HG03432 (cell line): Measurements from ENCODE around the gene UGT1A3.

ENCODE experiments used
- ATAC-seq: cut with Tn5 transposase; IDR thresholded peaks from one replicate; pipeline ENCODE4 v1.9.1; 2021; ENCODE audit warnings: mild to moderate bottlenecking, moderate library complexity; ENCODE audit not compliant: unreplicated experiment

The UGT1A3 gene

DNA sequence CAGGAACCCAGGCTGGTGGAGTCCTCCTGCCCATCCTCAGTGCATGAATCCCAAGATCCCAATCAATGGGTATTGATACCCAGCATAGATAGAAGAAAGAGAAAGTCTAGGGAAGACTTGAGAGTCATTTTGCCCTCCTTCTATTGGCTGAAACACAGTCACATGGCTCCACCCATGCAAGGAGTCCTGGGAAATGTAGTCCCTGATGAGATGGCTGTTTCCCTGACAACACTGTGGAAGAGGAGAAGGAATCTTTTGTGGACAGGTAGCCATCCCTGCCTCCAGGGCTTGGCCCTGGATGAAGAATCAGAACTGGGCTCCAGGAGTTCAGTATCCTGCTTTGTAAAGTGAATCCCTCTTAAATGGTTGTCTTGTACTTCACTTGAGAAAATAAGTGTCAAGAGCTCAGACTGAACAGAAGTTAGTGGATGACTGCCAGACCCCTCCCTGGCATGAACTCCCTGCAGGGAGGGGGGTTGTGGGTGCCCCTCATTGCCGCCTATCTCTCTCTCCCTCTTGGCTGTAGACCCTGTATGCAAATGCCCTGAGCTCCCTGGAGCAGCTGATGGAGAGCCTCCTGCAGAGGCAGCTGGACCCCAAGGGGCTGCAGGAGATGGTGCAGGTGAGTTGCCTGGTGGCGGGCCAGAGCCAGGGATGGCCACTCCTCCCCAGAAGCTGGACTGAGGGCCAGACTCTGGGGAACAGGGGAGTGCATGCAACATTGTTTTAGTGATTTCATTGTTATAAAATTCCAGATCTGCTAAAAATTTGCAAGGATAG, 85.4 kb downstream of the UGT1A3 start:
- ATAC-seq: no peak

DNA sequence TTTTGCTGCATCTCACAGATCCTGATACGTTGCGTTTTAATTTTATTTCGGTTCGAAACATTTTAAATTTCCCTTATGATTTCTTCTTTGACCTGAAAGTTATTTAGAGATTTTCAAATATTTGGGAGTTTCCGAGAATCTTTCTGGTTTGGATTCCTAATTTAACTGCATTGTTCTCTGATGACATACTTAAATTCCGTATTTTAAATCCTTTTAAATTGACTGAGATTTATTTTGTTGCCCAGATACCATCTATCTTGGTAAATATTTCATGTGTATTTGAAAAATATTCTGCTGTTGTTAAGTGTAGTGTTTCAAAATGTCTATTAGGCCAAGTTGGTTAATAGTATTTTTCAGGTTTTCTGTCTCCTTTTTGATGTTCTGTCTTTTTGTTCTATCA, 87.0 kb downstream of the UGT1A3 start:
- ATAC-seq: no peak

DNA sequence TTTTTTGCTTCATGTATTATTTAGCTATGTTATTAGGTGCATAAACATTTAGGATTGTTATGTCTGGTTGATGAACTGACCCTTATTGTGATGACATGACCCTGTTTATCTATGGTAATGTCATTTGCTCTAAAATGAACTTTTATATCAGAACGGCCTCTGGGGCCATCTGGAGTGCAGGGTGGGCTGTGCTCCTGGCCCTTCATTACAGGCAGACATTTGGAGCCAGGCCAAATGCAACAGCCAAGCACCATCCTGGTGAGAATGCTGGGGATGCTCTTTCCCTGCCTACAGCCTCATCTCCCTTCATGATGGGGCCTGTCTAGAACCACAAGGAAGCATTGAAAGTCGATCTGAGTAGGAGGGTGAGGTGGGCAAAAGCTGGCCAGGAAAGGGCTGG, 87.5 kb downstream of the UGT1A3 start:
- no peak for ATAC-seq

DNA sequence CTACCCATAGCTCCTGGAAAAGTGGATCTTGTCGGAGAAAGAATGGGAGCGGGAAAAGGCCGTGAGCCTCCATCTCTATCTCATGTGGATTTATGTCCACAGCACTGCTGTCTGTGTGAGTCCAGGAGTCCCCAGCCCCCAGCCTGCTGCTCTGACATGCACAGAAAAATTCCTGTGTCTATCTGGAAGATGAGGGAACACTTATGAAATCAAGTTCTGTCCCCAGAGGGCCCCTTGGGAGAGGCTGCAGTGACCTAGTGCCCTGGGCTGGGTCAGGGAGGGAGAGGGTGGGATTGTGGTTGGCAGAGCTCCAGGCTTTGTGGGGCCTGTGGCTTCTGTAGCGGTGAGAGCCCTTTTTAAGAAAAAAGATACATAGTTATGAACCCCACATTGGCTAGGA, 87.9 kb downstream of the UGT1A3 start:
- ATAC-seq: no peak

DNA sequence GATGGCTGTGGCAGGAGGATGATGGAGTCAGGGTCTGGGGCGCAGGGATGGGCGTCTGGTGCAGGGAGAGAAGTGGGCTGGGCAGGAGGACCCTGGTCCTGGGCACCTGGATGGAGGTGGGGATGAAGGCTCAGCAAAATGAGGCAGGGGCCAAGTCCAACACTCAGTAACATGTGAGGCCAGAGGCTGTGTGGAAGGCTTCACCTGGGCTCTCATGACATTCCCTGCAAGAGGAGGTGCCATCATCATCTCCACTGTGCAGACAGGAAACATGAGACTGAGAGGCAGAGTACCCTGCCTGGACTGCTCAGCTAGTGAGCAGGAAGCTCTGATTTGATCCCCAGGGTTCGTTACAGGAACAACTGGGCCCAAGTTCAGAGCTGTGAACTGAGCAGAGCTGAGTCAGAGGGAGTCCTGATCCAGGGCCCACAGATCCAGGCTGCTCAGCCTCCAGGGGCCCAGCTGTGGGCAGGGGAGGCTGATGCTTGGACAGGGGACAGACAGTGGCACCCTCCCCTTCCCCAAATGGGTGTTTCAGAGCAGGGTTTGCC, 88.6 kb downstream of the UGT1A3 start:
- ATAC-seq: no peak

DNA sequence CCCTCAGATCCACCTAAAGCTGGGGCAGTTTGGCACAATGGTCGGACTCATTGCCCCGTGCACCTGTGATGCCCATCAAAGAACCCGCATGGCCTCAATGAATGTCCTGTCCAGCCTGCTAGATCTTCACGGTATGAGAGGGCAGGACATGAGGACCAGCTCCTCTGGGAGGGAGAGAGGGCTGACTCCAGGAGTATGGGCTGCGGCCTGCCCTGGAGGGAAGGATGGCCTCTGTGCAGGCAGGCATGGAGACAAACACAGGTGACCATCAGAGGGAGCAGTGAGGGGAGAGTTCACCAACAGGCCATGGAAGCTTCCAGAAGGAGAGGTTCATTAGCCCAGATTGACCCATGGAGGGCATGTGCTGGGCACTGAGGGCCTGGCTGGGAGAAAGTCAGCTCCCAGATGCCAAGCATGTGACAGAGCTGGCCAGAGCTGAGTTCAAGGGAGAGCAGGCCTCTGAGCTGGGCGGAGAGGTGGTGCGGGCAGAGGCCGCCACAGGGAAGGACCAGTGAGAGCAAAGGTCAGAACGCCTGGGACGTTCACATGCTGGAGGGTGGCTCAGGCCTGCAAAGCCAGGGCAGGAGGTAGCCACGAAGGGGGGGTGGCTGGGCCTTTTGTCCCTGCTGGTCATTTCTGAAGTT, 89.3 kb downstream of the UGT1A3 start:
- ATAC-seq: no peak

DNA sequence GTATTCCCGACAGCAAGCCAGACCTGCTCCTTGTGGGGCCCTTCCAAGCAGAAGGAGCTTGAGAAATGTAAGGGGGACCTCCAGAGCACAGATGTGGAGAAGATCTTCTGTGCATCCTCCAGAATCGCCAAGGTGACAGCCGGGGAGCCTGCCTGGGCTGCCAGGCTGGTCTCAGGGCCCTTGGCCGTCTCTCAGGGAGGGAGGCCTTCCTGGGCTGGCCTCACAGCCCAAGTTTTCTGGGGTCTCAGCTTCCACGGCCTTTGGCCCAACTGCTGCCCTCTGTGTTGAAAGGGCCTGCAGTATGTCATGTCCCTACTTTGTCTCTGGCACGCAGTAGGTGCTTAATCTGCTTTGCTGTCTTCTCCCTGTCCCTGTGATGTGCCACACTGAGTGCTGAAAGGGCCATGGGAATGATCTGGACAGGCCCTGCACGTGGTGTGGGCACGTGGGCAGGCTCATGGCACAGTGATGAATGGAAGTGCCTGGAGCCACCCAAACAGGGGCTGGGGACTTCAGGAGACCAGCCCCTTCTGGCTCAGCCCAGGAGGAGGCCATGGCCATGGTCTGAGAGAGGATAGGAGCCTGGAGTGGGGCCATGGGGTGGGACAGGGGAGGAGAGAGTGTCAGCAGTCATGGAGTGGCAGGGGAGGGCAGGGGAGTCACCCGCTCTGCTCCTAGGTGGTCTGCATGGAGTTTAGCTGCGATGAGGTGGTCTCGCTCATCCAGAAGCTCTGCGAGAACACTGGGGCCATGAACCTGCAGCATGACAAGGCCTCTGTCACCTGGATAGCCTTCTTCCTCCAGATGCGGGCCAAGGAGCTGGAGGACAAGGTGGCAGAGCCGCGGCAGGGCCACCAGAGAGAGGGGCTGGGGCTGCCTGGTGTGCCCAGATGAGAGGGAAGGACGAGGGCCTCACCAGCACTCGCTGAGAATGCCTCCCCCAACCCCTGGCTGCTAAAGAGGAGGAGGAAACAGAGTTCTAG, 90.1 kb downstream of the UGT1A3 start:
- no peak for ATAC-seq

DNA sequence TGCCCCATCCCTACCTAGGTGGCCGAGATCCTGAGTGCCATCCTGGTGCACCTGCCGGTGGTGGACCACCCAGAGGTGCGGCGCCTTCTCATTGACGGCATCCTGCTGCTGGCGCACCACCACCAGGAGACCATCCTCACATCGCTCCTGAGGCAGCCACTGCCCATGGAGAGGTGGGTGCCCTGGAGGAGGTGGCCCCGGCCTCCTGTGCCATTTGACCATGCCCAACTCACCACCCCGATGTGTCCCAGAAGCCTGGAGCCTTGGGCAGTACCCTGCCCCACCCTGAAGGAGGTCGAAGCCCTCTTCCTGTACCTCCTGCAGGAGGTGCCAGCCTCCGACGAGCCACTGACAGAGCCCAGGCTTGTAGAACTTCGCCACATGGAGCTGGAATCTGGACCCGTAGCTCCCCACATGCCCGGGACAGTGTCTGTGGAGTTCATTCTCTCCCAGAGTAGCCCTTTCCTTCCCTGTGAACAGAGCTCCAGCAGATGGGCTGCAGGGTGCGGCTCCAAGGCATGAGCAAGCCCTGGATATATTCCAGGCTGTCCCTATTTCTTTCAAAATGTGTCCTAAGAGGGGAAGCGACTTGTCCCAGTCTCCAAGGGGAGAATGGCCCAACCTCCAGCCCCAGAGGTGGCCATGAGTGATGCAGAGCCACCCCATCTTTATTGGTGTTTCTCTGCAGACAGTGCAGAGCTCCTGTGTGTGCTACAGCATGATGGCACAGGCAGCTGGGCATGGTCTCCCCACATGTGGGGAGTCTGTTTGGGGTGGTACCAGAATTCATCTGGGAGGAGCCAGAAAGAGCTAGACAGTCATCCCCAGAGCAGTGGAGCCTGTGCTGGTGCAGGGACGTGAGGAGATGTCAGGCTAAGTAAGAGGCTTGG, 91.3 kb downstream of the UGT1A3 start:
- no peak for ATAC-seq

DNA sequence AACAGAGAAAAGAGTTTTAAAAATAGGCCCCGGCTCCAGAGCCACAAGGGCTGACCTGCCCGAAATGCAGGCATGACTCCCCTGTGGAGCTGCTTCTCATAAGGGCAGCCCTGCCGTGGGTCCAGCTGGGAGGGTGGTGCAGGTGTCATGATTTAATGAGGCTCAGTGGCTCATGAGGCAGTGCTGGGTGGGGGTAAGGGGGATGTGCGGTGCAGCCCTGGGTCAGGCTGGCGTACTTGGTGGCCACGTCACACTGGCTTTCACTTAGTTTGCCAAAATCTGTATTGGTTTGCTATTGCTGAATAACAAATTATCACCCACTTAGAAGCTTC, 91.9 kb downstream of the UGT1A3 start:
- no peak for ATAC-seq

DNA sequence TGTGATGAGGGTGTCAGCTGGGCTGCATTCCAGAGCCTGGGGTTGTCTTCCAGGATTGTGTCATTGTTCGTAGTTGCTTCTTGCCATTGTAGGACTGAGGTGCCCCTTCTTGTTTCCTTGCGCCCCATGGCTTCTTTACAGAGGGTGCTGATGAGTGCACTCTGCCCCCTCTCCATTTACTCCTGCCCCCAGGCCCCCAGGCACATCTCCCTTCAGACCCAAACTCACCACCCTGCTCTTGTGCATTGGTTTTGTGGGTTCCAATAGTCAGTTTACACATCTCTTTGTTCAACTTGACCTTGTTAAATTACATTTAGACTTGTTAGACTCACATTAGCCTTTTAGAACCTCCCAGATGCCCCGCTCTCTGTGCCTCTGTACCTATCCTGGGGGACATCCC, 92.4 kb downstream of the UGT1A3 start:
- ATAC-seq: no peak

DNA sequence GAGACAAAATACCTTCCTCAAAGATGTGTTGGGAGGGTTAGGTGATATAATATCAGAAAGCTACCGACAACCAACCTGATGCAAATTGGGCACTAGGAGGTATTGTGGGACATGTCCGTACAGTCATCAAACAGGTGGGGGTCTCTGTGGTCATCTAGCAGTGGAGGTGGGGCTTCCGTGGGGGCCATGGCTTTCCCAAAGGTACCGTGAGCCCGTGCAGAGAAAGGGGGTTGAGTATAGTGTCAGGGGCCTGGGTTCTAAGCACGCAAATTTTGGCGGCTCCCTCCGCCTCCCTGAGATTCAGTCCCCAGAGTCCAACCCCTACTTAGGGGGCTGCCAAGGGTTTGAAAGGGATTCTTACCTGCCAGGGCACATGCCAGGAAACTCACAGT, 92.9 kb downstream of the UGT1A3 start:
- no peak for ATAC-seq

DNA sequence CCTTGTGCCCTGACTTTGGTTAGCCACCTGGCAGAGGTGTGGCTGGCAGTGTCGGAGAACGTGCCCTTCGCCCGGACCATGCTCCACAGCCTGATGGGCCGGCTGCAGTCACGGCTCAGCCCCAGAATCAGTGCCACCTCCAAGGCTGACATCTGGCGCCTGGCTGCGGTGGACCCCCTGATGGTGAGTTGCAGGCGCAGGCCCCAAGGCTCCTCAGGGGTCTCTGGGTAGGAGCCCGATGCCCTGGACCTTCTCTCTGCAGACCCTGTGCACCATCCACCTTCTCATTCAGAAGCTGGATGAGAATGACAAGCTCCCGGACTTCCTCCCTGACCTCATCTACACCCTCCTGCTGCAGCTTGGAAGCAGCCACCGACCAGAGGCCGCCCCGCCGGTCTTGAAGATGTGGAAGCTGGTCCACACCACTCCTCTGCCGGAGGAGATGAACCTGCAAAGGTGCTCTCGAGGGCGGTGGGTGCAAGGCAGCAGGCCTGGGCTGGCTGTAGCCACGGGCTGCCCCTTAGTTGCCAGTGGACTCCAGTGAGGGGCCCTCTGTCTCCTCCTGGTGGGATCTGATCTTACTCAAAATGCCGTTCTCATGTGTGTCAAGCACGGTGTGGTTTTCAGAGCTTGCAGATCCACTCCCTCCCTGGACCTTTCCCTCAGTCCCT, 93.4 kb downstream of the UGT1A3 start:
- no peak for ATAC-seq
